GM23338 (cell line): ENCODE measurements around the gene NINJ1. TPM values are rescaled to one million over a fixed set of nuclear protein-coding genes. Genes with fewer than 3 reads are reported as not detected.

Experiments used
- ATAC-seq: fragments of 200-7000 bp; cut with Tn5 transposase; 3 replicates; pipeline ENCODE4 v1.9.1; 2020
- DNase-seq: peaks from one replicate; pipeline ENCODE4 v3.0.0-alpha.2; 2015; ENCODE audit warnings: low spot score
- H2AFZ ChIP-seq: fragments of 200-600 bp; sonication (generic); 2 replicates; pipeline ENCODE4 v1.8.0; 2016; ENCODE audit warnings: antibody characterized with exemption, mild to moderate bottlenecking, moderate library complexity
- H3F3A ChIP-seq: fragments of 200-600 bp; sonication (generic); replicated peaks from 2 replicates; pipeline ENCODE4 v1.8.0; 2017; ENCODE audit warnings: antibody characterized with exemption, mixed run types, low read depth
- H3K27ac ChIP-seq: fragments of 200-600 bp; sonication (generic); 2 replicates; pipeline ENCODE4 v1.6.1; 2016; ENCODE audit warnings: low read depth
- H3K27me3 ChIP-seq: fragments of 200-600 bp; sonication (generic); 2 replicates; pipeline ENCODE4 v1.8.0; 2016; ENCODE audit warnings: mild to moderate bottlenecking, mixed run types, moderate library complexity; ENCODE audit not compliant: insufficient read depth
- H3K36me3 ChIP-seq: fragments of 200-600 bp; sonication (generic); 2 replicates; pipeline ENCODE4 v1.8.0; 2016; ENCODE audit warnings: mild to moderate bottlenecking; ENCODE audit not compliant: insufficient read depth
- H3K4me1 ChIP-seq: fragments of 200-600 bp; sonication (generic); 2 replicates; pipeline ENCODE4 v1.8.0; 2016; ENCODE audit warnings: mild to moderate bottlenecking, moderate library complexity; ENCODE audit not compliant: insufficient read depth
- H3K4me2 ChIP-seq: fragments of 200-600 bp; sonication (generic); 2 replicates; pipeline ENCODE4 v1.7.1; 2017; ENCODE audit warnings: mixed run types
- H3K4me3 ChIP-seq: fragments of 200-600 bp; sonication (generic); 2 replicates; pipeline ENCODE4 v1.6.1; 2016; ENCODE audit warnings: mixed run types
- H3K79me2 ChIP-seq: fragments of 200-600 bp; sonication (generic); replicated peaks from 2 replicates; pipeline ENCODE4 v1.8.0; 2017; ENCODE audit warnings: mild to moderate bottlenecking; ENCODE audit not compliant: insufficient read depth
- H3K9me2 ChIP-seq: fragments of 200-600 bp; sonication (generic); 2 replicates; pipeline ENCODE4 v1.8.0; 2017; ENCODE audit not compliant: insufficient read depth
- H4K20me1 ChIP-seq: fragments of 200-600 bp; sonication (generic); replicated peaks from 2 replicates; pipeline ENCODE4 v1.8.0; 2017; ENCODE audit warnings: mild to moderate bottlenecking; ENCODE audit not compliant: insufficient read depth
- H3K27ac Mint-ChIP-seq: 2 replicates; pipeline ENCODE4 v1.8.0; 2020; ENCODE audit warnings: inconsistent platforms, mild to moderate bottlenecking, moderate library complexity, mixed read lengths
- H3K27me3 Mint-ChIP-seq: 3 replicates; pipeline ENCODE4 v1.8.0; 2022; ENCODE audit warnings: low read depth, mild to moderate bottlenecking, moderate library complexity, mixed read lengths, inconsistent platforms; ENCODE audit not compliant: insufficient read depth, poor library complexity
- H3K36me3 Mint-ChIP-seq: 3 replicates; pipeline ENCODE4 v1.8.0; 2021; ENCODE audit warnings: low read depth, mild to moderate bottlenecking, inconsistent platforms, moderate library complexity, mixed read lengths
- H3K4me1 Mint-ChIP-seq: 3 replicates; pipeline ENCODE4 v1.8.0; 2020; ENCODE audit warnings: mild to moderate bottlenecking, inconsistent platforms, mixed read lengths
- H3K4me3 Mint-ChIP-seq: 3 replicates; pipeline ENCODE4 v1.8.0; 2021; ENCODE audit warnings: moderate library complexity, mild to moderate bottlenecking, inconsistent platforms, mixed read lengths
- H3K9me3 Mint-ChIP-seq: 3 replicates; pipeline ENCODE4 v1.8.0; 2020; ENCODE audit warnings: moderate library complexity, mild to moderate bottlenecking, inconsistent platforms, mixed read lengths
- CREB1 ChIP-seq: fragments of 250-450 bp; sonication (Bioruptor Pico); IDR thresholded peaks from 2 replicates; pipeline ENCODE4 v1.5.0; 2020; ENCODE audit warnings: low read depth, mild to moderate bottlenecking, moderate library complexity
- CTCF ChIP-seq, 2 experiments: fragments of 200-600 bp in 1 of 2; sonication (generic) in 1 of 2; conservative IDR thresholded peaks; 2 replicates each; pipeline versions ENCODE4 v1.5.1 to v1.6.1; 2016 to 2017; ENCODE audit warnings: antibody characterized with exemption in 2 of 2, low read depth in 2 of 2, mild to moderate bottlenecking in 2 of 2, moderate library complexity in 1 of 2
- EZH2 ChIP-seq: fragments of 200-600 bp; sonication (generic); IDR thresholded peaks from one replicate; pipeline ENCODE4 v1.8.0; 2017; ENCODE audit warnings: antibody characterized with exemption, mild to moderate bottlenecking, low read depth; ENCODE audit not compliant: unreplicated experiment
- NANOG ChIP-seq: IDR thresholded peaks from 2 replicates; pipeline ENCODE4 v1.6.1; 2016; ENCODE audit warnings: antibody characterized with exemption, borderline replicate concordance
- POLR2AphosphoS5 ChIP-seq: IDR thresholded peaks from 2 replicates; pipeline ENCODE4 v1.6.1; 2016; ENCODE audit warnings: antibody characterized with exemption, low read depth
- STAT1 ChIP-seq: IDR thresholded peaks from one replicate; pipeline ENCODE4 v1.6.1; 2016; ENCODE audit warnings: antibody characterized with exemption; ENCODE audit not compliant: unreplicated experiment
- long read RNA-seq: library from polyadenylated mRNA; unstranded; transcript quantifications from one replicate; pipeline ENCODE4 v2.0.0, GENCODE V29; 2020; ENCODE audit not compliant: unreplicated experiment
- polyA plus RNA-seq: library from polyadenylated mRNA; unstranded; fragments of >200 nt; fragmentation: Nextera tagmentation; extraction: Ambion mirVana; gene quantifications from 2 replicates; pipeline ENCODE4 v1.2.1, GENCODE V29; 2016
- total RNA-seq: library from RNA; depleted of rRNA; stranded (reverse); fragments of >200 nt; shearing (Covaris generic); gene quantifications from 2 replicates; pipeline ENCODE4 v1.2.3, GENCODE V29; 2014; rRNA removed

NINJ1 gene
- 31.2 and 39.7 TPM in 2 replicates for total RNA-seq
- polyA plus RNA-seq: 33.3 and 36.3 TPM in 2 replicates
- long read RNA-seq, transcript NINJ1-201 (4 exons, 1,281 nt): major isoform, 54 of 58 reads
- long read RNA-seq, partial matches to known transcripts: 2 of 58 reads
- long read RNA-seq, other reads (novel, unspliced or antisense): 0 of 58 reads

DNA sequence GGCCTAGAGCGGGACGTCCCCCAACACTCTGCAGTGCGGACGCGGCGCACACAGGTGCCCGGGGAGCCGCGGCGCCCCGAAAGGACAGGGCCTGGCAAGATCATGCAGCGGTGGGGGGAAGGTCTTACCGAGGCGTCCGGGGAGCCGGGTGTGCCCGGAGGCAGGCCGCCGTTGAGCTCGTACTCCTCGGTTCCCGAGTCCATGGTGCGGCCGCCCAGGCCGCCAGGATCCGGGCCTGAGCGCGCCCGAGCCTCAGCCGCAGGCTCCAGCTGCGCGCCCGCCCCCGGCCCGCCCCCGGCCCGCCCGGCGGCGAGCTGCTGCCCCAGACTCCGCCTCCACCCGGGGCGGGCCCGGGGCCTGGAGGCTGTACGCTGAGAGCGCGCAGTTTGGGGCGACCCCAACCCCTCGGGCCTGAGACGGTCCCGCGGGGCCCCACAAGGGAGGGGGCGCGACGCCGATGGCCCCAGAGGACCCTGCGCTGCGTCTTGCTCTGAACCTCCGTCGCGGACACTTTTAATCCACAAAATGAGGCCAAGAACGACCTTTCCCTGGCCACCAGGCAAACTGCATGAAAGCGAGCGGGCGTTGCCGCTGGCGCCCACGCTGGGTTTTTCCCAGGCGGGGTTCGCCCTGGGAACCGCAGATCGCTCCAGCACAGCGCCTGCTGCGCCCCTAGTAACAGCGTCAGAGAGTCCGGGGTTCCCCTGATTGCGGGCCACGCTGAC, at the start of gene NINJ1:
Gene NINJ1 (minus strand): TSS at position 237 of the 725 bp plus-strand sequence. CDS start 34 bp downstream, at position 203.
- peaks cover 21% of the 10 kb centered on the region for H3K27me3 Mint-ChIP-seq
- no peaks in the 10 kb centered on the region for H3K36me3 Mint-ChIP-seq
- 0 out of 2 replicates have a peak, but pooled peaks cover 6% of the 10 kb centered on the region for H3K79me2 ChIP-seq
- no peak within 1 kb of the TSS; the same call in 1 of the 2 replicates for H3K27ac ChIP-seq
- H3K4me1 Mint-ChIP-seq: peaks cover 28% of the 10 kb centered on the region
- H3K27ac Mint-ChIP-seq: no peak within 1 kb of the TSS; the same call in 1 of the 2 replicates
- peaks cover 12% of the 10 kb centered on the region for H3K4me1 ChIP-seq
- H3K4me2 ChIP-seq: peak within 1 kb of the TSS; percentile 93
- peak within 1 kb of the TSS; percentile 98 for H2AFZ ChIP-seq
- H3K4me3 ChIP-seq: peak within 1 kb of the TSS; percentile 87
- peak; percentile 80 for DNase-seq
- H3K9me3 Mint-ChIP-seq: no peaks in the 10 kb centered on the region
- TF ChIP-seq CTCF (conservative IDR thresholded peaks at IDR 0.05; ENCODE audit: low read depth in 2 of 2): no peak
- peak; percentile 73 for TF ChIP-seq POLR2AphosphoS5
- ATAC-seq: peak; percentile 81
- H3K36me3 ChIP-seq: no peaks in the 10 kb centered on the region
- peak within 1 kb of the TSS; percentile 80 for H3K4me3 Mint-ChIP-seq
- H3K9me2 ChIP-seq: no peaks in the 10 kb centered on the region
- H3F3A ChIP-seq: no peaks in the 10 kb centered on the region
- 0 out of 2 replicates have a peak, but pooled peaks cover 8% of the 10 kb centered on the region for H4K20me1 ChIP-seq
- H3K27me3 ChIP-seq: peaks cover 9% of the 10 kb centered on the region

GRCh38 chr9:93183131-93183662, 49.1 kb upstream of the NINJ1 start:
- peaks cover 9% of the 10 kb centered on the region for H4K20me1 ChIP-seq
- H2AFZ ChIP-seq: peak overlapping the region; percentile 97
- H3F3A ChIP-seq: no peaks in the 10 kb centered on the region
- peaks cover 26% of the 10 kb centered on the region for H3K4me1 Mint-ChIP-seq
- peaks cover 7% of the 10 kb centered on the region; the same call in 1 of the 2 replicates for H3K4me1 ChIP-seq
- H3K36me3 Mint-ChIP-seq: no peaks in the 10 kb centered on the region; the same call in 2 of the 3 replicates
- no peak overlapping the region for H3K27ac ChIP-seq
- peak overlapping the region; percentile 74 for H3K4me3 Mint-ChIP-seq
- no peaks in the 10 kb centered on the region for H3K9me2 ChIP-seq
- H3K27me3 ChIP-seq: peaks cover 29% of the 10 kb centered on the region
- peaks cover 23% of the 10 kb centered on the region for H3K27me3 Mint-ChIP-seq
- peaks cover 23% of the 10 kb centered on the region for H3K79me2 ChIP-seq
- TF ChIP-seq STAT1 (no peak), EZH2 (no peak), NANOG (no peak), CREB1 (CRISPR knock-in tag) (no peak)
- H3K9me3 Mint-ChIP-seq: no peaks in the 10 kb centered on the region; the same call in 2 of the 3 replicates
- DNase-seq (no peak), ATAC-seq (no peak)
- no peak overlapping the region for H3K27ac Mint-ChIP-seq
- H3K4me2 ChIP-seq: peak overlapping the region; percentile 90
- H3K36me3 ChIP-seq: no peaks in the 10 kb centered on the region
- H3K4me3 ChIP-seq: peak overlapping the region; percentile 74
